ENCODE data around the gene DHRS4.
A peak's percentile ranks its signal among the peaks of the same experiment; 100 is the strongest.

The DHRS4 gene
- 6.6 to 31.1 (median 17.3) reads per million in 17 experiments for total RNA-seq

GRCh38 chr14:23953464-23954278 lies at the start of gene DHRS4:
DHRS4 (plus strand) TSS chr14:23953770; CDS start chr14:23953789, 19 bp downstream.
- DNase-seq: peak; percentile 77 to 92 (median 86)

- DNase-seq: peak; percentile 59 to 74 (median 72)
Measured at GRCh38 chr14:23910101-23910875, 43.3 kb upstream of the DHRS4 start.

GRCh38 chr14:23910876-23911210 lies 42.7 kb upstream of the DHRS4 start:
- no peak for DNase-seq

GRCh38 chr14:23915559-23915958 lies 38.0 kb upstream of the DHRS4 start:
- no peak for DNase-seq

GRCh38 chr14:23916004-23916403 lies 37.6 kb upstream of the DHRS4 start:
- DNase-seq: no peak

GRCh38 chr14:23916446-23916845 lies 37.1 kb upstream of the DHRS4 start:
- no peak for DNase-seq

GRCh38 chr14:23922545-23922944 lies 31.0 kb upstream of the DHRS4 start:
- DNase-seq: no peak

- no peak for DNase-seq
Measured at GRCh38 chr14:23925523-23926075, 28.0 kb upstream of the DHRS4 start.

GRCh38 chr14:23926543-23926942 lies 27.0 kb upstream of the DHRS4 start:
- no peak for DNase-seq

- DNase-seq: no peak
Measured at GRCh38 chr14:23929136-23929535, 24.4 kb upstream of the DHRS4 start.

- peak; percentile 76 to 91 (median 88) for DNase-seq
Measured at GRCh38 chr14:23929822-23930294, 23.7 kb upstream of the DHRS4 start.

GRCh38 chr14:23930742-23931141 lies 22.8 kb upstream of the DHRS4 start:
- DNase-seq: no peak

GRCh38 chr14:23931721-23932289 lies 21.8 kb upstream of the DHRS4 start:
- no peak for DNase-seq

- no peak for DNase-seq
Measured at GRCh38 chr14:23932639-23933038, 20.9 kb upstream of the DHRS4 start.

GRCh38 chr14:23933108-23933741 lies 20.3 kb upstream of the DHRS4 start:
- DNase-seq: no peak

GRCh38 chr14:23933742-23934128 lies 19.8 kb upstream of the DHRS4 start:
- DNase-seq: no peak

- DNase-seq: no peak
Measured at GRCh38 chr14:23935158-23935557, 18.4 kb upstream of the DHRS4 start.

GRCh38 chr14:23936084-23936829 lies 17.3 kb upstream of the DHRS4 start:
- no peak for DNase-seq

- DNase-seq: no peak
Measured at GRCh38 chr14:23937203-23937602, 16.4 kb upstream of the DHRS4 start.

- DNase-seq: no peak
Measured at GRCh38 chr14:23938823-23939222, 14.7 kb upstream of the DHRS4 start.

- DNase-seq: no peak
Measured at GRCh38 chr14:23939607-23940326, 13.8 kb upstream of the DHRS4 start.
